Urinary bladder (tissue), 4 donors: Measurements from ENCODE around the gene CARD11. TPM values are rescaled to one million over a fixed set of nuclear protein-coding genes. Genes with fewer than 3 reads are reported as not detected.

Source experiments
- DNase-seq: peaks from one replicate; pipeline ENCODE4 v3.0.0-alpha.2; 2015; ENCODE audit errors: extremely low spot score
- H3K27ac ChIP-seq: one replicate; pipeline ENCODE4 v1.5.1; 2013; ENCODE audit warnings: low read depth, mild to moderate bottlenecking, moderate library complexity
- H3K36me3 ChIP-seq: one replicate; pipeline ENCODE4 v1.6.1; 2013; ENCODE audit warnings: mild to moderate bottlenecking, moderate library complexity; ENCODE audit not compliant: insufficient read depth
- H3K4me1 ChIP-seq: one replicate; pipeline ENCODE4 v1.6.1; 2013; ENCODE audit warnings: mild to moderate bottlenecking, moderate library complexity; ENCODE audit not compliant: insufficient read depth
- H3K4me3 ChIP-seq: one replicate; pipeline ENCODE4 v1.5.1; 2013; ENCODE audit warnings: low read depth, low read length
- WGBS: extraction: QIAGEN DNeasy Blood & Tissue Kit; methylation state at CpG from one replicate; pipeline ENCODE4 v1.1.7; 2013; 5-methylcytosine and 5-hydroxymethylcytosine counted together
- polyA plus RNA-seq: library from polyadenylated mRNA; stranded (reverse); fragments of 200-250 nt; gene quantifications from one replicate; pipeline ENCODE4 v1.2.3, GENCODE V29; 2013
- total RNA-seq: library from RNA; depleted of rRNA; stranded (reverse); fragments of >200 nt; gene quantifications from one replicate; pipeline ENCODE4 v1.2.3, GENCODE V29; 2014
- donor health status: healthy with polysubstance abuse.
- donor health status: healthy.

CARD11 gene
- total and polyA plus RNA-seq, 2 donors: 5.0 to 5.4 TPM

DNA sequence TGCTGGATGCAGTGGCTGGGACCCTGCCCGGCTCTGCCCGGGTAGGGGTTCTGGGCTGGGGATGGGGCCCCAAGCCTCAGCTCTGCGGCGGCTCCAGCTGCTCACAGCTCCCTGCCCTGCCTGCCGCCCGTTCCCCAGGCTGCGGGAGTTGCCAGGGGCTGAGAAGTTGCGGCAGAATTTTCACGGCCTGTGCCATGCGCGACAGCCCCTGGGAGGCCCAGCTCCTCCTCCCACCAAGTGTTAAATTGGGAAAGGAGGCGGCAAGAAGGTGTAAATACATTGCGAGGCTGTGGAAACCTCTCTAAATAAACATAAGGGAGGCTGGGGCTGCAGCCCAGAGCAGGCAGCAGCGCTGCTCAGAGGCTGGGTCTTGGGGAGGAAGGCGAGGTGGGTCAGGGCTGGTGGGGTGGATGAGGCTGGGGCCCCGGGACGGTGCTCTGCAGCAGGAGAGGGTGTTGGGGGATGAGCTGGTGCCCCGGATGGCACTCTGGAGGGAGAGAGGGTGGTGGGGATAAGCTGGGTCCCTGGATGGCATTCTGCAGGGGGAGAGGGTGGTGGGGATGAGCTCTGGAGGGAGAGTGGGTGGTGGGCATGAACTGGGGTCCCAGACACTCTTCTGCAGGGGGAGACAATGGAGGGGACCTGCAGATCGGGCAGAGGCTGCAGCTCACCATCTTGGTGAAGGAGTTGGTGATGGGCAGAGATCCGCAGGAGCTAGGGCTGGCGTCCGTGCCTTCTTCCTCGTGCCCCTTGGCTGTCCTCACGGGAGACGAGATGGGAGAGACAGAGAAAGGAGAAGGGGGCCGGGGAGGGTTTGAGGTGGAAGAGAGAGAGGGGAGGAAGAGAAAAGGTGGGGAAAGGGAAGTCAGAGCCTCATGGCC lies 114.1 kb downstream of the CARD11 start:
- WGBS: 66% methylated on average over 26 of the region's 26 CpGs
- Histone ChIP-seq H3K27ac (no peak overlapping the region), H3K4me1 (no peaks in the 10 kb centered on the region), H3K4me3 (no peak overlapping the region), H3K36me3 (no peaks in the 10 kb centered on the region)
- no peak for DNase-seq

DNA sequence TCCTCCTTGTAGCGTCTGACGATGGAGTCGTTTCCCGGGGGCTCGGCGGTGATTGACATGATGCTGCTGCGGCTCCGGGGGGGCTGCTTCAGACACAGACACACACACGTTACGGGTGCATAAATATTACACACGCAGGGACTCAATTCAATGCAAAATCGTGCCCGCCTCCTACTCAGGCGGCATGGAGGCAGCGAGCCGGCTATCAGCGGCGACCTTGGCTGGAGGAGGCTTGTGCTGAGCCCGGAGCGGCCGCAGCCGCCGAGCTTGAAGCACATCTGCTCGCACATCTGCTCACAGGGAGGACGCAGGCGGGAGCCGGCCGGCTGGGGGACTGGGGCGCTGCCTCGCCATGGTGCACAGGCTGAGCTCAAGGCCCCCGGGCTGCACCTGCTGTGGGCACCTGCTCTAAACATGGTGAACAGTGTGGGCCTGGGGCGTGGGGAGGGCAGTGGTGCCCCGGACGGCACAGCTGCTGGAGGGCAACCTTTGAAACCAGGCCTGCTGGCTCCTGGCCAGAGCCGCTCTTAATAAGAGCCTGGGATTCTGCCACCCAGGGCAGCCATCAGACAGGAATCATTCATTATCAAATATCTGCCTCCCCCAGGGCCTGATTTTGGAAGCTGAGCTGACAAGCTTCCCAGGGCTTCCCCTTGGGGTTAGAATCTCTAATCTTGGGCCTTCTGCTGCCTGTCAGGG lies 114.9 kb downstream of the CARD11 start:
- Histone ChIP-seq H3K36me3 (no peaks in the 10 kb centered on the region), H3K4me1 (no peaks in the 10 kb centered on the region), H3K27ac (no peak overlapping the region), H3K4me3 (no peak overlapping the region)
- WGBS: 75% methylated on average over 35 of the region's 35 CpGs
- DNase-seq: peak; percentile 21

DNA sequence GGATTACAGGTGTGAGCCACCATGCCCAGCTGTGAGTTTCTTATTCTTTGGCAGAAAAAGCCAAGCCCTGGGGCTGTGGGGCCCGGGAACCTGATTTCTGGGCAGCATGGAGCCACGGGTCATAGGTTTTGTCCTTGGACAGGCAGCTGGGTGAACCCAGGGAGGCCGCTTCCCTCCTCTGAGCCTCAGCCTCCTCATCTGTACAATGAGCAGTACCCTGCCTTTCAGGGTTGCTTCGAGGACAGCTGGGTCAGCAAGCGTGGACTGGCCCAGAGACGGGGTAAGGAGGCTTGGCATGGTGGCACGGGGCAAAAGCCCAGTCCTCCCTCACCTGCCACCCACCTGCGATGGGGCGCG lies 115.4 kb downstream of the CARD11 start:
- Histone ChIP-seq H3K27ac (no peak overlapping the region), H3K36me3 (no peaks in the 10 kb centered on the region), H3K4me3 (no peak overlapping the region), H3K4me1 (no peaks in the 10 kb centered on the region)
- WGBS: 94% methylated on average over 10 of the region's 10 CpGs
- no peak for DNase-seq

DNA sequence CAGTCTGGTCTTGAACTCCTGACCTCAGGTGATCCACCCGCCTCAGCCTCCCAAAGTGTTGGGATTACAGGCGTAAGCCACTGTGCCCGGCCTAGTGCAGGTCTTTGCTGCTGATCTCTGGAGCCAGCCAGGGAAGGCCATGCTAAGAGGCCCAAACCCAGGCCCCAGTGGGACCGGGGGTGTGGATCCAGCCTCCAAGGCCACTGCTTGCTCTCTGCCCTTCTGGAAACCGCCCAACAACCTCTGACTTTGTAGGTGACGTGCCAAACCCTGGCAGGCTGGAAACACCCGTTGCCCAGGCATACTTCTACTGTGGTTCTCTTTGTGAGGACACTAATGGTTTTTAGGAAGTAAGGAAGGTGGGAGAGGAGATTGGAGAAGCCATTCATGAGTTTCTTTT lies 116.1 kb downstream of the CARD11 start:
- no peak overlapping the region for H3K27ac ChIP-seq
- H3K4me3 ChIP-seq: no peak overlapping the region
- no peaks in the 10 kb centered on the region for H3K36me3 ChIP-seq
- WGBS: 82% methylated on average over 7 of the region's 7 CpGs
- DNase-seq: no peak
- no peaks in the 10 kb centered on the region for H3K4me1 ChIP-seq

DNA sequence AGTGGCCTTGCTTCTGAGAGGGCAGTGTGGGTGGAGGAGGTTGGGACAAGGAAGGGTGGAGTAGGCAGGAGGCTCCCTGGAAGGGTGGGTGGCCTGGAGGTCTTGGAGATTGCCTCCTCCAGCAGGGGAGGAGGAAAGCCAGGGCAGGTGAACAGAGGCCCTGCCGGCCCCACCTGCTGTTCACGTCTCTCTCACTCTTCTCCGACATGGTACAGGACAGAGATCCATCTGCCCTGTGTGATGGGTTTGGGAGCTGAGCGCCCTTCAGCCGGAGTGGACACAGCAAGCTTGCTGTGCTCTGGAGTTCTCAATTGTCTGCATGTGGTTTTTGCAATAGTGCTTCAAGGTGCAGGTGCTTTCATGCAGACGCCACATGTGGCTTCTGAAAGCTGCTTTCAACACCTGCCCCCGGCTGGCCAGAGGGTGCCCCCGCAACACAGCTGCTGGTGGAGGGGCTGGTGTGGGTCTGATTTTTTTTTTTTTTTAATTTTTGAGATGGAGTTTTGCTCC lies 116.7 kb downstream of the CARD11 start:
- H3K4me3 ChIP-seq: no peak overlapping the region
- H3K36me3 ChIP-seq: no peaks in the 10 kb centered on the region
- no peak overlapping the region for H3K27ac ChIP-seq
- 85% methylated on average over 8 of the region's 8 CpGs for WGBS
- no peak for DNase-seq
- H3K4me1 ChIP-seq: no peaks in the 10 kb centered on the region

DNA sequence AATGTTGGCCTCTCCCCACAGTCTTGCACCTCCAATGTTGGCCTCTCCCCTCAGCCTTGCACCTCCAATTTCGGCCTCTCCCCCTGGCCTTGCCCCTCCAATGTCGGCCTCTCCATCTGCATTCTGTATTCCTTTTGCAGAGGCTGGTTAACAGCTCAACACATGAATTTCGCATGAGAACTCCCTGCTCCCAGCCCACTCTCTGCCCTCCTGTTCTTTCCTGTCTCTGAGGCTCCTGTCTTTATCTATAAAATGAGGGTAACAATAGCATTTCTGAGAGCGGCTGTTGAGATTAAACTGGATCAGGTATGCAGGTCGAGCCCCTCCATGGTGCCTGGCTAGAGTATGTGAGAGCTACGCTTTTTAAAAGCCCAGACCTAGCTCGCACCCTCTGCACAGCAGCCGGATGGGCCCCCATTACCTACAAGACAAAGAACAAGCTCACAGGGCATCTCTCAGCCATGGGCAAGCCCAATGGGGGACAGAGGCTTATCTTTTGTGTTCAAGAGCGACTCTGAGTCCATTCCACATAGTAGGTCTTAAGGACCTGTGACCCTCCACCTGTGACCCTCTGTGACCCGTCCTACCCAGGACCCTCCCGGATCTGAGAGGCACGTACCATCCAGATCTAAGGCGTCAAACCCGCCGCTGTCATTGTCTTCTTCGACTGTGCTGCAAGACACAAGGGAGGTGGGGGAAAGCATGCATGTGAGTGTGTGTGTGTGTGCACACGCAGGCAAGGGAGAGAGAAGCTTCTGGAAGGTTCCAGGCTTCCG lies 117.4 kb downstream of the CARD11 start:
- Histone ChIP-seq H3K36me3 (no peaks in the 10 kb centered on the region), H3K27ac (no peak overlapping the region), H3K4me1 (no peaks in the 10 kb centered on the region), H3K4me3 (no peak overlapping the region)
- 89% methylated on average over 18 of the region's 18 CpGs for WGBS
- DNase-seq: no peak

DNA sequence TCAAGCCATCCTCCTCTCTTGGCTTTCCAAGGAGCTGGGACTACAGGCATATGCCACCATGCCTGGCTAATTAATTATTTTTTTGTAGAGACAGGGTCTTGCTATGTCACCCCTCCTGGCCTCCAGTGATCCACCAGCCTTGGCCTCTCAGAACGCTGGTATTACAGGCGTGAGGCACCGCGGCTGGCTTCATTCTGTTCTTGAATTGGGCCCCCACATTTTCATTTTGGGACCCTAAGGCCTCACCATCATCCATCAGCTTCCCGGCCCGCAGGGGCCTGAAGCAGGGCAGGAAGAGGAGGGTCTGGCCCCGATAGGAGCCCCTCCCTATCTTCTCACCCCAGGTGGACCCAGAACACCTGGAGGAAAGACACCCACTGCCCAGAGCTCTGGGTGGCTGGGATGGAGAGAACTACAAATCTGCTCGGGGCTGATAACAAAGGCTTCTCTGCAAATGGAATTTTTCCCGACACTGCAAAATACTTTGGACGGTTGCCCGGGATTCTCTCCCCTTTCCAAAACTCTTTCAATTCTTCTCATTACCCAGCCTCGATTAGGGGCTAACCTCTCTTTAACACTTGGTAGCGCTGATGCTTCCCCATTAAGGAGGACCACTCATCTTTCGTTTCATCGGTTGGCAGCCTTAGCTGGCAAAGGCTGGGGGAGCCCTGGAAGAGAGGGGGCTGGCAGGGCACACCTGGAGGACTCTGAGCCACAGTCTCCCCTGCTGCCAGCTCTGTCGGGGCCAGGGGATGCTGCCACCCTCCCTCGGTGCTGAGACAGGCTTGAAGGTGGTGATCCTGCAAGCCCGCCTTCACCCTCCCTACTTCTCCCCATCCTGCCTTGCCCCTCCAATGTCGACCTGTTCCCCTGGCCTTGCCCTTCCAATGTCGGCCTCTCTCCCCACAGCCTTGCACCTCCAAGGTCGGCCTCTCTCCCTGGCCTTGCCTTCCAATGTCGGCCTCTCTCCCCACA lies 118.5 kb downstream of the CARD11 start:
- 64% methylated on average over 22 of the region's 22 CpGs for WGBS
- no peak for DNase-seq
- Histone ChIP-seq H3K4me3 (no peak overlapping the region), H3K36me3 (no peaks in the 10 kb centered on the region), H3K27ac (no peak overlapping the region), H3K4me1 (no peaks in the 10 kb centered on the region)

DNA sequence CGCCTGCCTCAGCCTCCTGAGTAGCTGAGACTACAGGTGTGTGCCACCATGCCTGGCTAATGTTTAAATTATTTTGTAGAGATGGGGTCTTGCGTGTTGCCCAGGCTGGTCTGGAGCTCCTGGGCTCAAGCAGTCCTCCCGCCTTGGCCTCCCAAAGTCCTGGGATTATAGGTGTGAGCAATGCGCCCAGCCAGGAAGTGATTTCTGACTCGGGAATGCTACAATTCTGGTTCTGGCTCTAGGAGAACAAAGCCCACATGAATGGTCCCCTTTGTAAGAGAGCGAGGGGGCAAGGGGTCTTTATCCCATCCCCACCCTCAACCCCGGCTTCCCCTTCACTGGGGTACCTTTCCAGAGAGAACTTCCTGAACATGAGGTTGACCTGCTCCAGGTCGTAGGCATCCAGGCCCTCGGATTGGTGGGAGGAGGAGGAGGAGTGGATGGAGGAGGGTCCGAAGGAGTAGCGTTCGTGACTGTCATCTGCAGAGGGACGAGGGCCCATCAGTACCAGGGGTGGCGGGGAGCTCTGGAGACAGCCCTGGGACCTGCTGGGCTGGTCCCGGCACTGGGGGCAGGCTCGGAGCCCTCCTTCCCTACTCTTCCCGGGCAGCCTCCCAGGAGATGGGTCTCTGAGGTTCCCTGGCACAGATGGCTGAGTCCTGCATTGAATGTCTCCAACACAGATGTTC lies 119.6 kb downstream of the CARD11 start:
- DNase-seq: no peak

DNA sequence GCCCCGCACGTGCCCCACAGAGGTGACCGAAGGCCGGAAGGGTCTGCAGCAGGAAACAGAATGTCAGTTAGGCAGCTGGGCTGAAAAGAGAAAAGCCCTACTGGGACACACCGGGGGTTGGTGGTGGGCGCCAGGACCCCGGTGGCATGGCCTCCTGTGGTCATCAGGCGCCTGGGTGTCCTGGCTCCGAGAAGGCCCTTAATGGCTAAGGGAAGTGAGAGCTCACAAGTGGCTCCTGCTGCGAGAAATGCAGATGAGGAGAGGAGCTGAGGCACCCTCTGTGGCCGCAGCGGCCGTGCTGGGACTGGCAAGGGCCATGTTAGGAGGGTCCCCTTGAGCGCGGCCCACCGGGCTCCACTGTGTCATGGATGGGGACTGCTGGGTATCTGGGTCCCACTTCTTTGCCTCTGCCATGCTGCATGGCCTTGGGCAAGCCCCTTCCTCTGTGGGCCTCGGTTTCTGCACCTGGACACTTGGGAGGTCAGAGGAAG lies 120.3 kb downstream of the CARD11 start:
- Histone ChIP-seq H3K27ac (no peak overlapping the region), H3K36me3 (no peaks in the 10 kb centered on the region), H3K4me3 (no peak overlapping the region), H3K4me1 (no peaks in the 10 kb centered on the region)
- no peak for DNase-seq
- WGBS: 93% methylated on average over 17 of the region's 17 CpGs

More for the DNA sequence above, 119.6 kb downstream of the CARD11 start:
- H3K27ac ChIP-seq: no peak overlapping the region
- H3K36me3 ChIP-seq: no peaks in the 10 kb centered on the region
- H3K4me1 ChIP-seq: no peaks in the 10 kb centered on the region
- no peak overlapping the region for H3K4me3 ChIP-seq
- 83% methylated on average over 17 of the region's 17 CpGs for WGBS

DNA sequence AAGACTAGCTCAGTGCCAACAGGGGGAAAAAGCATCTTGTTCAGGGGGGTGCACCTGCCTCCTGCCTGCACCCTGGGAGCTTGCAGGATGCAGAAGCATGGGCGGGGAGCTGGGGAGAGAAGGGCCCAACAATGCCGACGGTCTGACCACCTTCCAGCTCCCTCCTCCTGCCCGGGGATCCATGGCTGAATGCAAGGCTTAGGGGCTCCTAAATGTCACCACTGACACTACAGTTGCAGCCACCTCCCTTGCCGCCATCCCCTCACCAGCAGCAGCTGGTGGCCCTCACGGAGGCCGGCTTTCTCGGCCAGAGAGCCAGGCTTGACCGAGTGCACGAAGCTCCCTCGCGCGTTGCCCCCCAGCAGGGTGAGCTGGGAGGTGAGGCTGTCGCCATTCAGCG lies 120.8 kb downstream of the CARD11 start:
- no peak overlapping the region for H3K4me3 ChIP-seq
- H3K36me3 ChIP-seq: no peaks in the 10 kb centered on the region
- no peak for DNase-seq
- no peak overlapping the region for H3K27ac ChIP-seq
- no peaks in the 10 kb centered on the region for H3K4me1 ChIP-seq
- 81% methylated on average over 15 of the region's 15 CpGs for WGBS

DNA sequence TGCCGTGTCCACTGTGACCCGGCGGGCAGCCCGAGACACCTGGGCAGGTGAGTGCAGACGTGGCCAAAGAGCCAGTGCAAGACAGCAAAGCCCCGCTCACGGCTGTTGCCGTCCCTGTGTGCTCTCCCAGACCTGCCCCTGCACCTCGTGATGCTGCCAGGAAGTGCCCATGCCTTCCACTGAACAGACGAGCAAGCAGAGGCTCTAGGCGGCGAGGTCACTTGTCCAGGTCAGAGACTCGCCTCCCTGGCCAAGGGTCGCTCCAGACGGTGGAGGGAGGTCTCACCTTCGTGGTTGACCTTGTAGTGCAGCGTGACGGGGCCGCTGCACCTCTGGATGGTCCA lies 121.3 kb downstream of the CARD11 start:
- no peak overlapping the region for H3K27ac ChIP-seq
- no peaks in the 10 kb centered on the region for H3K4me1 ChIP-seq
- H3K4me3 ChIP-seq: no peak overlapping the region
- WGBS: 85% methylated on average over 19 of the region's 19 CpGs
- no peaks in the 10 kb centered on the region for H3K36me3 ChIP-seq
- DNase-seq: no peak

DNA sequence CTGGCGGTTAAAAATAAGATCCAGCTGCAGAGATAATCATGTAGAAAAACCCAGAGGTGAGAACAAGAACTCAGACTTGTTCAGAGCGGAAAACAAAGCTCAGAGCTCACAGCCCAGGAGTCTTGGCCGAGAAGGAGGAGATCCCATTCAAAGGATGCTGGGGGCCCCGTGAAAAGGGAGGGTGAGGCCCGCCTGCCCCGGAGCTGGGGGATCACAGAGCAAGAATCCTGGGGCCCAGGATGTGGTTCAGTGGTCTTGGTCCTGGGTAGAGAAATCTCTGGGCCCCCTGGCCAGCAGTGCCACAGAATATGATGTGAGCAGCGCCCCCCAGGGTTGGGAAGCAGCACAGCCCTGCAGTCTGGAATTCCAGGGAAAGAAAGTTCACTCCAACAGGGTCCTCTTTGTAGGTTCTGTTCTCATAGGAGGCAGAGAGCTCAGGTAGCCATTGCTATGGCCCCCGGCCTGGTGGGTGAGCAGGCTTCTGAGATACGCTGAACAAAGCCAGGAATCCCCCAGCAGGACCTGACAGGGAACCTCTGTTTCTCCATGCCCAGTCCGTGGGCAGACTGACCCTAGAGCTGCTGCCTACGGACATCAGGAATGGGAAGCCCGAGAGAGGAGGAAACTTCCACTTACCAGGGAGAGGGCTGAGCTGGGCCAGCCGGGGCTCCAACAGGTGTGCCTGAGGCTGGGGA lies 121.9 kb downstream of the CARD11 start:
- H3K4me1 ChIP-seq: no peaks in the 10 kb centered on the region
- no peak overlapping the region for H3K4me3 ChIP-seq
- DNase-seq: no peak
- 55% methylated on average over 13 of the region's 13 CpGs for WGBS
- H3K36me3 ChIP-seq: no peaks in the 10 kb centered on the region
- H3K27ac ChIP-seq: no peak overlapping the region
